Loucy (cell line): Measurements from ENCODE around the gene PADI4.

Source experiments
- H2AFZ ChIP-seq: fragments of 200-600 bp; sonication (generic); 2 replicates; pipeline ENCODE4 v1.6.0; 2016; ENCODE audit warnings: antibody characterized with exemption, mild to moderate bottlenecking, low read length, moderate library complexity
- H3F3A ChIP-seq: fragments of 200-600 bp; 2 replicates; pipeline ENCODE4 v1.6.0; 2016; ENCODE audit warnings: antibody characterized with exemption, low read depth, mild to moderate bottlenecking
- H3K27me3 ChIP-seq: fragments of 200-600 bp; sonication (generic); 2 replicates; pipeline ENCODE4 v1.6.1; 2014; ENCODE audit warnings: low read length, mild to moderate bottlenecking; ENCODE audit not compliant: insufficient read depth, poor library complexity, severe bottlenecking
- H3K36me3 ChIP-seq: fragments of 200-600 bp; sonication (generic); 2 replicates; pipeline ENCODE4 v1.6.1; 2016; ENCODE audit warnings: low read length; ENCODE audit not compliant: insufficient read depth
- H3K4me1 ChIP-seq: fragments of 200-600 bp; sonication (generic); 2 replicates; pipeline ENCODE4 v1.5.1; 2014; ENCODE audit warnings: low read length, mild to moderate bottlenecking; ENCODE audit not compliant: insufficient read depth, poor library complexity, severe bottlenecking
- H3K4me2 ChIP-seq: fragments of 200-600 bp; sonication (generic); 2 replicates; pipeline ENCODE4 v1.6.0; 2014; ENCODE audit warnings: antibody characterized with exemption, low read length, low read depth, mild to moderate bottlenecking; ENCODE audit not compliant: poor library complexity, severe bottlenecking
- H3K4me3 ChIP-seq: fragments of 200-600 bp; sonication (generic); 2 replicates; pipeline ENCODE4 v1.5.1; 2014; ENCODE audit warnings: low read length, mild to moderate bottlenecking, mixed read lengths; ENCODE audit not compliant: poor library complexity, severe bottlenecking
- H3K79me2 ChIP-seq: fragments of 200-600 bp; sonication (generic); 2 replicates; pipeline ENCODE4 v1.6.1; 2014; ENCODE audit warnings: low read length; ENCODE audit not compliant: insufficient read depth
- H3K9ac ChIP-seq: fragments of 200-600 bp; sonication (generic); 2 replicates; pipeline ENCODE4 v1.6.0; 2014; ENCODE audit warnings: mild to moderate bottlenecking, low read depth, low read length, moderate library complexity; ENCODE audit not compliant: poor library complexity, severe bottlenecking
- H3K9me2 ChIP-seq: fragments of 200-600 bp; sonication (generic); replicated peaks from 2 replicates; pipeline ENCODE4 v1.6.1; 2016; ENCODE audit warnings: low read depth, low read length, mixed read lengths
- H3K9me3 ChIP-seq: fragments of 200-600 bp; sonication (generic); 2 replicates; pipeline ENCODE4 v1.6.1; 2014; ENCODE audit warnings: mild to moderate bottlenecking, antibody characterized with exemption, low read length, low read depth; ENCODE audit not compliant: insufficient read depth
- H4K20me1 ChIP-seq: fragments of 200-600 bp; sonication (generic); 2 replicates; pipeline ENCODE4 v1.6.0; 2014; ENCODE audit warnings: antibody characterized with exemption, low read length, mild to moderate bottlenecking; ENCODE audit not compliant: insufficient read depth, poor library complexity, severe bottlenecking
- CTCF ChIP-seq: fragments of 200-600 bp; sonication (generic); conservative IDR thresholded peaks from 2 replicates; pipeline ENCODE4 v1.5.1; 2014; ENCODE audit warnings: mild to moderate bottlenecking, antibody characterized with exemption, low read length
- EZH2phosphoT487 ChIP-seq: fragments of 200-600 bp; IDR thresholded peaks from 2 replicates; pipeline ENCODE4 v1.6.1; 2018; ENCODE audit warnings: antibody characterized with exemption, mild to moderate bottlenecking, moderate library complexity, borderline replicate concordance

The PADI4 gene

GRCh38 chr1:17377325-17377953, 69.4 kb downstream of the PADI4 start:
- Histone ChIP-seq H3K36me3 (no peaks in the 10 kb centered on the region), H3K4me1 (no peaks in the 10 kb centered on the region), H3K9ac (no peak overlapping the region), H3K4me2 (no peak overlapping the region), H3K79me2 (no peaks in the 10 kb centered on the region), H3K27me3 (no peaks in the 10 kb centered on the region), H3K9me2 (no peaks in the 10 kb centered on the region), H3K9me3 (no peaks in the 10 kb centered on the region), H2AFZ (no peak overlapping the region), H3F3A (no peaks in the 10 kb centered on the region), H3K4me3 (no peak overlapping the region), H4K20me1 (no peaks in the 10 kb centered on the region)
- TF ChIP-seq EZH2phosphoT487 (no peak), CTCF (no peak)

- H2AFZ ChIP-seq, result no peak overlapping the region
- no peaks in the 10 kb centered on the region for H3K4me1 ChIP-seq
- TF ChIP-seq CTCF (no peak), EZH2phosphoT487 (no peak)
- no peaks in the 10 kb centered on the region for H3F3A ChIP-seq
- H3K9me3 ChIP-seq, result no peaks in the 10 kb centered on the region
- no peaks in the 10 kb centered on the region for H3K9me2 ChIP-seq
- no peak overlapping the region for H3K4me3 ChIP-seq
- no peak overlapping the region for H3K9ac ChIP-seq
- no peaks in the 10 kb centered on the region for H3K27me3 ChIP-seq
- no peaks in the 10 kb centered on the region for H3K36me3 ChIP-seq
- no peaks in the 10 kb centered on the region for H3K79me2 ChIP-seq
- no peaks in the 10 kb centered on the region for H4K20me1 ChIP-seq
- H3K4me2 ChIP-seq, result no peak overlapping the region
Observed at GRCh38 chr1:17381161-17381560, 73.2 kb downstream of the PADI4 start.

- TF ChIP-seq EZH2phosphoT487 (no peak), CTCF (no peak)
- no peaks in the 10 kb centered on the region for H3K9me3 ChIP-seq
Observed at GRCh38 chr1:17392199-17392740, 84.3 kb downstream of the PADI4 start.

More at GRCh38 chr1:17392199-17392740, 84.3 kb downstream of the PADI4 start:
- H3K27me3 ChIP-seq, result no peaks in the 10 kb centered on the region
- H3K36me3 ChIP-seq, result no peaks in the 10 kb centered on the region
- H3K79me2 ChIP-seq, result no peaks in the 10 kb centered on the region
- H3K9ac ChIP-seq, result no peak overlapping the region
- no peak overlapping the region for H3K4me3 ChIP-seq
- no peaks in the 10 kb centered on the region for H3K9me2 ChIP-seq
- no peak overlapping the region for H2AFZ ChIP-seq
- no peaks in the 10 kb centered on the region for H3F3A ChIP-seq
- no peaks in the 10 kb centered on the region for H3K4me1 ChIP-seq
- H3K4me2 ChIP-seq, result no peak overlapping the region
- H4K20me1 ChIP-seq, result no peaks in the 10 kb centered on the region
